H9 (cell line): ENCODE measurements around the gene SMU1. TPM values are rescaled to one million over a fixed set of nuclear protein-coding genes. Genes with fewer than 3 reads are reported as not detected.

Source experiments
- DNase-seq: peaks from one replicate; pipeline ENCODE4 v3.0.0-alpha.2; 2017
- H2AFZ ChIP-seq: one replicate; pipeline ENCODE4 v1.6.1; 2013; ENCODE audit warnings: mild to moderate bottlenecking, low read length, control low read depth, moderate library complexity
- H2AK5ac ChIP-seq: 2 replicates; pipeline ENCODE4 v1.6.1; 2013; ENCODE audit warnings: low read length, control low read depth, mixed read lengths; ENCODE audit not compliant: insufficient read length
- H2BK120ac ChIP-seq: one replicate; pipeline ENCODE4 v1.6.1; 2013; ENCODE audit warnings: low read depth, mild to moderate bottlenecking, low read length, control low read depth, inconsistent platforms; ENCODE audit not compliant: poor library complexity, severe bottlenecking
- H2BK12ac ChIP-seq: 2 replicates; pipeline ENCODE4 v1.6.1; 2013; ENCODE audit warnings: low read length, control low read depth, mixed read lengths, low read depth; ENCODE audit not compliant: insufficient read length
- H2BK15ac ChIP-seq: 2 replicates; pipeline ENCODE4 v1.6.1; 2013; ENCODE audit warnings: low read depth, low read length, control low read depth
- H2BK20ac ChIP-seq: one replicate; pipeline ENCODE4 v1.6.1; 2013; ENCODE audit warnings: low read depth, mild to moderate bottlenecking, low read length, control low read depth, inconsistent platforms; ENCODE audit not compliant: poor library complexity, severe bottlenecking
- H2BK5ac ChIP-seq: 2 replicates; pipeline ENCODE4 v1.6.1; 2013; ENCODE audit warnings: low read length, control low read depth, mixed read lengths; ENCODE audit not compliant: insufficient read length
- H3K14ac ChIP-seq: 2 replicates; pipeline ENCODE4 v1.6.1; 2013; ENCODE audit warnings: low read length, control low read depth; ENCODE audit not compliant: insufficient read depth
- H3K18ac ChIP-seq: 2 replicates; pipeline ENCODE4 v1.6.1; 2013; ENCODE audit warnings: low read depth, mild to moderate bottlenecking, mixed read lengths, low read length, control low read depth; ENCODE audit not compliant: insufficient read length
- H3K23ac ChIP-seq: 2 replicates; pipeline ENCODE4 v1.6.1; 2013; ENCODE audit warnings: low read length, control low read depth, mixed read lengths, low read depth; ENCODE audit not compliant: insufficient read length
- H3K23me2 ChIP-seq: 2 replicates; pipeline ENCODE4 v1.6.1; 2013; ENCODE audit warnings: low read depth, mild to moderate bottlenecking, mixed read lengths, low read length, control low read depth; ENCODE audit not compliant: insufficient read length, poor library complexity, severe bottlenecking
- H3K27ac ChIP-seq: 2 replicates; pipeline ENCODE4 v1.5.1; 2013; ENCODE audit warnings: low read length, control low read depth, mixed read lengths, low read depth; ENCODE audit not compliant: insufficient read length
- H3K27me3 ChIP-seq: 2 replicates; pipeline ENCODE4 v1.6.1; 2013; ENCODE audit warnings: low read length, control low read depth, inconsistent platforms; ENCODE audit not compliant: insufficient read depth
- H3K4ac ChIP-seq: 2 replicates; pipeline ENCODE4 v1.6.1; 2013; ENCODE audit warnings: low read depth, mild to moderate bottlenecking, control low read depth, inconsistent platforms, low read length, moderate library complexity
- H3K4me1 ChIP-seq: 2 replicates; pipeline ENCODE4 v1.6.1; 2013; ENCODE audit warnings: low read length, control low read depth, inconsistent platforms; ENCODE audit not compliant: insufficient read depth
- H3K4me2 ChIP-seq: 2 replicates; pipeline ENCODE4 v1.6.1; 2013; ENCODE audit warnings: low read length, control low read depth, mixed read lengths; ENCODE audit not compliant: insufficient read length, insufficient read depth
- H3K56ac ChIP-seq: 2 replicates; pipeline ENCODE4 v1.6.1; 2013; ENCODE audit warnings: low read depth, mild to moderate bottlenecking, mixed read lengths, low read length, control low read depth; ENCODE audit not compliant: insufficient read length
- H3K79me1 ChIP-seq: 2 replicates; pipeline ENCODE4 v1.6.1; 2013; ENCODE audit warnings: low read depth, mild to moderate bottlenecking, moderate library complexity, low read length, control low read depth, inconsistent platforms; ENCODE audit not compliant: insufficient read depth, poor library complexity, severe bottlenecking
- H3K79me2 ChIP-seq: 2 replicates; pipeline ENCODE4 v1.6.1; 2013; ENCODE audit warnings: low read length, control low read depth, inconsistent platforms; ENCODE audit not compliant: insufficient read depth
- H3K9ac ChIP-seq: 2 replicates; pipeline ENCODE4 v1.6.1; 2013; ENCODE audit warnings: low read length, control low read depth, mixed read lengths; ENCODE audit not compliant: insufficient read length; ENCODE audit errors: extremely low read depth
- H3K9me3 ChIP-seq: one replicate; pipeline ENCODE4 v1.6.1; 2013; ENCODE audit warnings: low read depth, low read length, inconsistent platforms; ENCODE audit not compliant: control insufficient read depth
- H3T11ph ChIP-seq: one replicate; pipeline ENCODE4 v1.6.1; 2013; ENCODE audit warnings: mild to moderate bottlenecking, low read length, control low read depth, inconsistent platforms
- H4K20me1 ChIP-seq: one replicate; pipeline ENCODE4 v1.6.1; 2013; ENCODE audit not compliant: control insufficient read depth, insufficient read length, insufficient read depth
- H4K5ac ChIP-seq: 2 replicates; pipeline ENCODE4 v1.6.1; 2013; ENCODE audit warnings: low read depth, mild to moderate bottlenecking, mixed read lengths, low read length, control low read depth; ENCODE audit not compliant: insufficient read length
- H4K8ac ChIP-seq: replicated peaks from 2 replicates; pipeline ENCODE4 v1.6.1; 2013; ENCODE audit warnings: low read length, control low read depth, mixed read lengths, low read depth; ENCODE audit not compliant: insufficient read length
- H4K91ac ChIP-seq: 2 replicates; pipeline ENCODE4 v1.6.1; 2013; ENCODE audit warnings: low read depth, mild to moderate bottlenecking, moderate library complexity, mixed read lengths, low read length, control low read depth; ENCODE audit not compliant: insufficient read length
- H3K27ac Mint-ChIP-seq, 3 experiments: 2 replicates in 2 of 3; 3 replicates in 1 of 3; pipeline ENCODE4 v1.8.0; 2020 to 2021; ENCODE audit warnings: mixed read lengths in 3 of 3, mild to moderate bottlenecking in 1 of 3, moderate library complexity in 1 of 3
- H3K27me3 Mint-ChIP-seq: 2 replicates; pipeline ENCODE4 v1.8.0; 2021; ENCODE audit warnings: low read depth, mild to moderate bottlenecking, moderate library complexity, mixed read lengths
- H3K36me3 Mint-ChIP-seq, 3 experiments: 2 replicates in 2 of 3; 3 replicates in 1 of 3; pipeline ENCODE4 v1.8.0; 2020 to 2021; ENCODE audit warnings: low read depth in 3 of 3, mixed read lengths in 3 of 3; ENCODE audit not compliant: insufficient read depth in 1 of 3
- H3K4me1 Mint-ChIP-seq, 2 experiments: 2 replicates each; pipeline ENCODE4 v1.8.0; 2020; ENCODE audit warnings: mixed read lengths in 2 of 2
- H3K4me3 Mint-ChIP-seq, 2 experiments: 2 replicates in 1 of 2; 3 replicates in 1 of 2; pipeline ENCODE4 v1.8.0; 2020 to 2021; ENCODE audit warnings: mild to moderate bottlenecking in 2 of 2, mixed read lengths in 2 of 2, moderate library complexity in 1 of 2
- H3K9me3 Mint-ChIP-seq, 2 experiments: 2 replicates in 1 of 2; 3 replicates in 1 of 2; pipeline ENCODE4 v1.8.0; 2020; ENCODE audit warnings: mild to moderate bottlenecking in 2 of 2, mixed read lengths in 2 of 2, moderate library complexity in 1 of 2
- WGBS: extraction: QIAGEN DNeasy Blood & Tissue Kit; methylation state at CpG from one replicate; pipeline ENCODE4 v1.1.7; 2013; ENCODE audit warnings: missing lambda C conversion rate, low lambda C conversion rate, mixed read lengths; ENCODE audit not compliant: insufficient read length; ENCODE audit errors: extremely low coverage; 5-methylcytosine and 5-hydroxymethylcytosine counted together
- total RNA-seq: library from RNA; stranded (reverse); gene quantifications from 2 replicates; pipeline ENCODE4 v1.2.1, GENCODE V29; 2021
- TF ChIP-seq, protein P1 (sequence below): fragments of 200-600 bp; sonication (generic); conservative IDR thresholded peaks from 3 replicates; pipeline ENCODE4 v1.8.0; 2021; ENCODE audit warnings: antibody characterized with exemption, mild to moderate bottlenecking

Gene SMU1
- total RNA-seq, 1 experiment from 2014 or later: 26.9 TPM

GRCh38 chr9:33011831-33012230 is 64.6 kb downstream of the SMU1 start:
- Mint-ChIP-seq H3K27ac (no peak overlapping the region), H3K27me3 (no peaks in the 10 kb centered on the region), H3K9me3 (no peaks in the 10 kb centered on the region), H3K4me3 (no peak overlapping the region), H3K4me1 (peaks cover 17 to 22% of the 10 kb centered on the region in 2 experiments), H3K36me3 (peaks cover 0 to 8% (median 2%) of the 10 kb centered on the region in 3 experiments; a peak in 2 of 7 replicates)
- no peak overlapping the region for H3K27ac ChIP-seq
- H2BK15ac ChIP-seq: no peak overlapping the region
- no peak overlapping the region for H3K4me2 ChIP-seq
- no peak overlapping the region for H3K23ac ChIP-seq
- H3K9me3 ChIP-seq: no peaks in the 10 kb centered on the region
- H3K4me1 ChIP-seq: 0 out of 2 replicates have a peak, but pooled peaks cover 3% of the 10 kb centered on the region
- H3T11ph ChIP-seq: no peak overlapping the region
- H2AFZ ChIP-seq: no peak overlapping the region
- TF ChIP-seq, protein P1, sequence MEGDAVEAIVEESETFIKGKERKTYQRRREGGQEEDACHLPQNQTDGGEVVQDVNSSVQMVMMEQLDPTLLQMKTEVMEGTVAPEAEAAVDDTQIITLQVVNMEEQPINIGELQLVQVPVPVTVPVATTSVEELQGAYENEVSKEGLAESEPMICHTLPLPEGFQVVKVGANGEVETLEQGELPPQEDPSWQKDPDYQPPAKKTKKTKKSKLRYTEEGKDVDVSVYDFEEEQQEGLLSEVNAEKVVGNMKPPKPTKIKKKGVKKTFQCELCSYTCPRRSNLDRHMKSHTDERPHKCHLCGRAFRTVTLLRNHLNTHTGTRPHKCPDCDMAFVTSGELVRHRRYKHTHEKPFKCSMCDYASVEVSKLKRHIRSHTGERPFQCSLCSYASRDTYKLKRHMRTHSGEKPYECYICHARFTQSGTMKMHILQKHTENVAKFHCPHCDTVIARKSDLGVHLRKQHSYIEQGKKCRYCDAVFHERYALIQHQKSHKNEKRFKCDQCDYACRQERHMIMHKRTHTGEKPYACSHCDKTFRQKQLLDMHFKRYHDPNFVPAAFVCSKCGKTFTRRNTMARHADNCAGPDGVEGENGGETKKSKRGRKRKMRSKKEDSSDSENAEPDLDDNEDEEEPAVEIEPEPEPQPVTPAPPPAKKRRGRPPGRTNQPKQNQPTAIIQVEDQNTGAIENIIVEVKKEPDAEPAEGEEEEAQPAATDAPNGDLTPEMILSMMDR: no peak
- H3K79me1 ChIP-seq: peaks cover 2% of the 10 kb centered on the region
- DNase-seq: no peak
- no peak overlapping the region for H3K4ac ChIP-seq
- no peak overlapping the region for H3K9ac ChIP-seq
- WGBS: no CpG with 5 or more reads among the region's 3 CpGs
- H2BK5ac ChIP-seq: no peak overlapping the region
- H4K20me1 ChIP-seq: no peaks in the 10 kb centered on the region
- H2BK20ac ChIP-seq: no peak overlapping the region
- no peak overlapping the region for H2AK5ac ChIP-seq
- no peak overlapping the region for H2BK12ac ChIP-seq
- H4K5ac ChIP-seq: no peak overlapping the region
- no peaks in the 10 kb centered on the region for H3K27me3 ChIP-seq
- H4K8ac ChIP-seq: no peak overlapping the region
- H2BK120ac ChIP-seq: no peak overlapping the region
- no peak overlapping the region for H3K14ac ChIP-seq
- H3K56ac ChIP-seq: no peak overlapping the region
- H3K79me2 ChIP-seq: no peaks in the 10 kb centered on the region
- no peak overlapping the region for H4K91ac ChIP-seq
- no peaks in the 10 kb centered on the region for H3K23me2 ChIP-seq
- H3K18ac ChIP-seq: no peak overlapping the region
